Adipose tissue (tissue), 3 donors: ENCODE data around the gene POLL. TPM values are rescaled to one million over a fixed set of nuclear protein-coding genes. Genes with fewer than 3 reads are reported as not detected.

Experiments
- H3K27ac ChIP-seq: one replicate; pipeline ENCODE4 v1.5.1; 2013; ENCODE audit warnings: low read depth, low read length
- WGBS, 3 donors: extraction: QIAGEN DNeasy Blood & Tissue Kit; methylation state at CpG; one replicate each; pipeline ENCODE4 v1.1.7; 2013; 5-methylcytosine and 5-hydroxymethylcytosine counted together
- polyA plus RNA-seq, 3 donors: library from polyadenylated mRNA; stranded (reverse); fragments of 200-250 nt; gene quantifications; one replicate each; pipeline ENCODE4 v1.2.3, GENCODE V29; 2013
- donor health status: healthy with polysubstance abuse.
- donor health status: Bipolar disorder and iron deficiency.
- donor health status: healthy.

The POLL gene
- polyA plus RNA-seq, 3 donors, result 18.2 to 32.2 (median 20.9) TPM

DNA sequence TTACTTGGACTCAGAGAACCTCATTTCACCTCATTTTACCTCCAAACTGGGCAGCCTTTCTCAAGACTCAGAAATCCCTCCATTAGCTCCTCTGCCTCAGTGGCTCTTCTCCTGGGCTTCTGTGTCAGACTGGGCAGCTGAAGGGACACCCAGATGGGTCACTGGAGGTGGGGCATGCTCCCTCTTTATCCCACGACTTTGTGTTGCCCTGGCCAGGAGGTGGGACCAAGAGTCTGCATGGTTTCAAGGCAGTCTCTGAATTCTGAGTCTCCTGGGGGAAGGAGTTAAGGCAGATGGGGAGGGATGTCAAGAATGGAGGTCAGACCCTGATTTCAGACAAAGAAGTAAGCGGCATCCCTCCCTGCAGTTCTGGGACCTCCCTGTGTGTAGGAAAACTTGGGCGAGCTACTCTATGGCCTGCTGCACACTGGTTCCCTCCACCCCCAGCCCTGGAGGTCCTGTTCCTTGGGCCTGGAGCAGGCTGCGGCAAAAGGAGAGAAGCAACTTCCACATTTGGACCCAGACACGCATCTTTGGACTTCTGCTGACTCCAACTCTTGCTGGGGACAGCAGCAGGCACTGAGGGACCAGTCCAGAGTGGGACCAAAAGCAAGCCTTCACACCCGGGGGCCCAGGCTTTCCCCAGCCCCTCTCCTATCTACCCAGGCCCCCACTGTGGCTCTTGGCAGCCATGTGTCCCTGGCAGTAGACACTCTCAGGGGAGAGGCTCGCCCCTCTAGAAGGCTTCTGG, 10.8 kb downstream of the POLL start:
- H3K27ac ChIP-seq, result no peak overlapping the region
- WGBS, 3 donors, result 87 to 93% (median 90%) methylated on average over 7 of the region's 7 CpGs

DNA sequence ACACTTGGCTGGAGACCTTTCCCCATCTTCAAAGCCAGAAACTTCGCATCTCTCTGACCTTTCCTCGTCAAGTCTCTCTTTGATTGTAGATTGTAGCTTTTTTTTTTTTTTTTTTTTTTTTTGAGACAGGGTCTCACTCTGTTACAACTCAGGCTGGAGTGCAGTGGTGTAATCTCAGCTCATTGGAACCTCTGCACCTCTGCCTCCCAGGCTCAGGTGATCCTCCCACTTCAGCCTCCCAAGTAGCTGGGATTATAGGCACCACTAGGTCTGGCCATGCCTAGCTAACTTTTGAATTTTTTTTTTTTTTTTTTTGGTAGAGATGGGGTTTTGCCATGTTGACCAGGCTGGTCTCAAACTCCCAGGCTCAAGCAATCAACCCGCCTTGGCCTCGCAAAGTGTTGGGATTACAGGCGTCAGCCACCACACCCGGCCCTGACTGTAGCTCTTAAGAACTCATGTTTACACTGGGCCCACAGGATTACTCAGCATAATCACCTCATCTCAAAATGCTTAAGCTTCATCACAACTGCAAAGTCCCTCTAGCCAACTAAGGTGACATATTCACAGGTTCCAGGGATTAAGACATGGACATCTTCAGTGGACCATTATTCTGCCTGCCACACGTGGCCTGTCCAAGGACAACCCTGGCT, 11.7 kb downstream of the POLL start:
- 87 to 93% (median 92%) methylated on average over 7 of the region's 7 CpGs for whole genome bisulfite sequencing, 3 donors
- H3K27ac ChIP-seq, result no peak overlapping the region

GRCh38 chr10:101575580-101576210, 12.4 kb downstream of the POLL start:
- no peak overlapping the region for H3K27ac ChIP-seq
- 86 to 91% (median 90%) methylated on average over 7 of the region's 7 CpGs for WGBS, 3 donors

GRCh38 chr10:101575091-101575490, 13.0 kb downstream of the POLL start:
- 83 to 90% (median 85%) methylated on average over 3 of the region's 3 CpGs for WGBS, 3 donors
- no peak overlapping the region for H3K27ac ChIP-seq

DNA sequence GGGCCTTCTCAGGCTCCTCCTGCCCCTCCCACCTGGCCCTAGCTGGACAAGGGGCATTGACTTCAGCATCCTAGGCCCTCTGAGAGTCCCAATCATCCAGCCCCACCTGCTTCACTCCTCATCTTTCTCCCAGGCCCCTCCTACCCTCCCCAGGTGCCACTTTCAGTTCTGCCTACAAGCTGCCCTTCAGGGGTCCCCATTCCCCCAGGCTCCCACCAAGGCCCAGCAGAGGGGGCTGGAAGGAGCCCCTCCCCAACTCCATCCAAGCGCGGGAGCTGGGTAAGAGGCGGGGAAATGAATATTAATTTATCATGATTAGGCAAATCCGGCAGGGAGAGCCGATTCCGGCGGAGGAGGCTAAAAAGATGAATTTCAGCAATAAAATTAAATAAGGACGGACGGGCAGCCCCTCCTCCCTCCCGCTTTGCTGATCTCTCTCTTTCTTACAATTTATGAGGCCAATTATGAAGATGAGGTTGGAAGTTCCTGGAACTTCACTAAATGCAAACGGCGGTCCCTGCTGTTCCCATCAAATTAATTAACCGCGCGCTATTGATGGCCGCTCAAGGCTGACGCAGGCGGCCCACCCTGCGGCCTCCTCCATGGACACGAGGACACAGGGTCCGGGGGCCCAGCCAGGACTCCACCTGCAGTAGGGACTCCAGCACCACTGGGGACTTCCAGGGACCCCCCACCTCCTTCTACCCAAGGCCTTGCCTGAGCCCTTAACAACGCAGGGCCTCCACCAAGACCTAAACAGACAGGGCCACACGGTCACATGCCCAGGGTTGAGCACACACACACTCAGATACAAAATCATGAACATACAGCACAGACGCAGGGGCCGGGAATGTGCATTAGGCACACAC, 13.9 kb downstream of the POLL start:
- 85 to 88% (median 86%) methylated on average over 25 of the region's 25 CpGs for WGBS, 3 donors
- no peak overlapping the region for H3K27ac ChIP-seq

- H3K27ac ChIP-seq, result no peak overlapping the region
- 92 to 100% (median 92%) methylated on average over 2 of the region's 2 CpGs for WGBS, 3 donors
Observed at GRCh38 chr10:101572785-101573184, 15.3 kb downstream of the POLL start.

DNA sequence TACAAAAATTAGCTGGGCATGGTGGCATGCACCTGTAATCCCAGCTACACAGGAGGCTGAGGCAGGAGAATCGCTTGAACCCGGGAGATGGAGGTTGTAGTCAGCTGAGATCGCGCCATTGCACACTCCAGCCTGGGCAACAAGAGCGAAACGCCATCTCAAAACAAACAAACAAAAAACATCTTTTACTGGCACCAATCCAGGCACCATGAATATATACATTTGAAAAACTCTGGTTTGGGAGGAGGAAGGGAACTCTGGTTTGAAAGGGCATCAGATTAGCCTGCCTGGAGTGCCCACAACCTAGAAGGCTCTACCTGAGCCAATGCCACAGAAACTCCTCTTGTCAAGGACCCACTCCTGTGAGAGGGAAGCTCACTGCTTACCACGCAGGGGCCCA, 15.9 kb downstream of the POLL start:
- 87 to 90% (median 88%) methylated on average over 7 of the region's 7 CpGs for WGBS, 3 donors
- H3K27ac ChIP-seq, result no peak overlapping the region

DNA sequence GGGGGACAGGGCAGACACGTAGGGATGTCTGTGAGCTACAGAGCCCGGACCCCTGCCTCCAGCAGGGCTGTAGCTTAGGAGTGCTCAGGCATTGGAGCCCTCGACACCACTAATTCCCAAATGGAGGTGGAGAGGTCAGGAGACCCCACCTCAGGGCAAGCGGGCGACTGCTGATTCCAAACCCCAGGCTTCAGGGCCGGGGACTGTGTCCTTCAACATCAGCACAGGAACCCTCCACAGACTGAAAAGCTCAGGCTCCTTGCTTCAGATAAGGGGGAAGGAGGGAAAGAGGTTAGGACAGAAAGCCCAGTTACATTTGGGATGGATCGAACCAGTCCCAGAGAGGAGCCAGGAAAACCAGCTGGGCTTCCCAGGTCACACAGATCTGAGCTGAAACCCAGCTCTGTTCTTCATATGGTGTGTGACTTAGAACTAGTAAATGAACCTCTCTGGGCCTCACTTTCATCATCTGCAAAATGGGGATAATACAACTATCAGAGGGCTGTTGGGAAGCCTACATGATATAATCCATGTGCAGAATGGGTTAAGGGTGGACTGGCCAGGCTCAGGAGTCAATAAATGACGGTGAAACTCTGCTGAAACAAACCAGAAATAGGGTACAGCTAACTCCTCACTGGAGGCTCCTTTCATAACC, 16.7 kb downstream of the POLL start:
- WGBS, 3 donors, result 61 to 70% (median 67%) methylated on average over 8 of the region's 8 CpGs
- H3K27ac ChIP-seq, result no peak overlapping the region

DNA sequence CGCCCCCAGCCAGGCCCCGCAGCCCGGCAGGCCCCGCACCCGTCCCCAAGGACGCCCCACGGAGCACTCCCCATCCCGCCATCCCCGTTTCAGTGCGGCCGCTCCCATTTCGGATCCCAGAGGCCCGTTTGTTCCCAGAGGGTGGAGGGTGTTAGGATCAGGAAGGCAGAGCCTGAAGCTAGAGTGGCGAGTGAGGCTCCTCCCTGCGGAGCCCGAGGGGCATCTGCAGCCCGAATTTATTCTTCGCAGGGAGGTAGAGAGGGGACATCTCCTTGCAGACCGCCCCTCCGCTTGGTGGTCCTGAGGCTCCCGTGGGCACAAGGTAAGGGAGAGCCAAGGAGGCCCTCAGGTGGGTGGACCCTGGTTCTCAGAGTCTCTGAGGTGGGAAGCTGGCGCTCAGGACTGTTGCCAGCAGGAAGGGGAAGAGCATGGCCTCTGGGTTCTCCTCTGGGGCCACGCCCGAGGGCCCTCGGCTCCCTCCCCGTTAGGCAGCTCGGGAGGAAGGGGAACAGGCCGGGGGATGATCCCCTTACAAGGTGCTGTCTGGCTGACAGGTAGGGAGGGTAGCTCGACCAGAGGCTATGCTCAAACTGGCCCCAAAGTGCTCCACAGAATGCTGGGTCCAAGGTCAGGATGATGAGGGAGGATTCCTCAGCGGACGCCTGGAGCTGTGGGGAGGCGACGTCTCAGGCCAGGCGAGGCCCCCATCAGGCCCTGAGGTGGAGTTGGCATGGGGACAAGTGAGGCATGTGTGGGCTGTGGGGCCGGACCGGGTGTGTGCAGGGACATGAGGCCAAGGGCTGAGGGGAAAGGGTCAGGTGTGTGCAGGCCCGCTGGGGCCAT, 17.4 kb downstream of the POLL start:
- no peak overlapping the region for H3K27ac ChIP-seq
- WGBS, 3 donors, result 4 to 8% (median 6%) methylated on average over 32 to 37 of the region's 37 CpGs

DNA sequence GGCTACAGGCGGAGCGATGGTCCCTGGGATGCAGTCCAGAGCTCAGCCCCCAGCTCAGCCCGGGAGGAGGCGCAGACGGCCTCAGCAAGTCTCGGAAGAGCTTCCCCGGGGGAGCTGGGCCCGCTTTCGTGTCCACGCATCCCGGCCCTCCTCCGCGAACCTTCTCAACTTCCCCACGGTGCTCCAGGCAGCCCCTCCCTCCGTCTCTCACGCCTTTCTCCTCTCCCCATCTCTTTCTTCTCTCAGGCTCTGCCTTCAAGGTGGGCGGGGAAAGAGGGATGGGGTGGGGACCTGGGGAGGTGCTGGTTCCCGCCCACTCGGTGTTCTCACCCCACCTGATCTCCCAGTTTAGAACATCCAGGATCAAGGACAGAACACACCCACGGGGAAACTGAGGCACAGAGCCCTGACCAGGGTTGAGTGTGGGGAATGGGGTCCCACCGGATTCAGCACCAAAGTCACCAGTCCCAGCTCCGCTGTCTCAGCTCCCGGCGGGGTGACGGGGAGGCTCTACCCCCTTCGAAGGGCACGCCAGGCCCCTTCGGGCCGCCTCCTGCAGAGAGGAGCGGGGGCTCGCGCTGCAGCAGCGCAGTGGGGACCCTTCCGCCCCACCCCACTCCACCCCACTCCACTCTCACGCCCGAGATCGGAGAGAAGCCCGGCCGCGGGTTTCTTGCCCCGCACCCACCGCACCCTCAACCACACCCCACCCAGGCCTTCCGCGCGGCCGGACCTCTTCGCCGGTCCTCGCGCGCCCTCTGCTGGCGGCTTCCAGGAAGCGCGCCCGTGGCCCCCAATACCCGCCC, 18.2 kb downstream of the POLL start:
- H3K27ac ChIP-seq, result no peak overlapping the region
- WGBS, 3 donors, result 1 to 3% (median 1%) methylated on average over 50 to 56 of the region's 56 CpGs

DNA sequence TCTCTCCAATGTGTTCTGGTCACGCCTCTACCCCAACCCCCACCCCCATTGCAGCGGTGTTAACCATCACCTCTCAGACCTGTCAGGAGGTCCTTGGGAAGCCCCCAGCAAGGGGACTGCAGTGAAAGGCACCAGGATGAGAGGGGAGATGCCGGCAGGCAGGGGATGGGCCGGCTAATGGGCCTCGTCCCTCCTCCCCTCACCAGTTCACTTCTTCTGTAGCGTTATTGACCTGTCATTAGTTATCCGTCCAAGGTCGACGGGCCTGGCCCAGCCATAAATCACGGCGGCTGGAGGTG, 18.8 kb downstream of the POLL start:
- 3 to 9% (median 5%) methylated on average over 11 of the region's 11 CpGs for WGBS, 3 donors
- H3K27ac ChIP-seq, result no peak overlapping the region

DNA sequence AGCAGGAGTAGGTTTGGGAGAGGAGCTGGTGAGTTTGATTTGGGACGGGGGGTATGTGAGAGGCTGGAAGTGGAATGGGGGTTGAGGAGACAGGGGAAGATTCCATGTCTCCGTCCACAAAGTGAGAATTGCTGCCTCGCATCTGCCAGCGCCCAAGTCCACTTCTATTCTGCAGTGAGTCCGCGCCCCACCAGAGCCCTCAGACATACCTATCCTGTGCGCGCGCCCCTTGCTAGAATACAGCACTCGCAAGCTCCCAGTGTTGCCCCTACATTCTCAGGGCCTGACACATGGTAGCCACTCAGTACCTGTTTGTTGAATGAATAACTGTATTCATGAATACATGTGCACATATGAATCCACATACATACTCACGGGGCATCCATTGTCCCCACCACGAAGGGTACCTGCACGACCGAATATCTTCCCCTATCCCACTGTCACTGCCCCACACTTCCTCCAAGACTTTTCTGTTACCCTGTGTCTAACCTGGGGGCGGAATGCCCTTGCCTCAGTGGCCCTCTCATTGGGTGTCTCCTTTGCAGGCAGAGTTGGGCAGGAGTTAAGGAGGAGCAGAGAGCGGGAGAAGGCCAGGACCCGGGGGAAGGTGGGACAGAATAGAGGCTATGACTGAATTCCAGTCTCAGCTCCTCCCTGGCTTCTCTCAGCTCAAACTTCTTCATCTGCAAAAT, 19.9 kb downstream of the POLL start:
- 85 to 91% (median 86%) methylated on average over 17 of the region's 17 CpGs for WGBS, 3 donors
- no peak overlapping the region for H3K27ac ChIP-seq

DNA sequence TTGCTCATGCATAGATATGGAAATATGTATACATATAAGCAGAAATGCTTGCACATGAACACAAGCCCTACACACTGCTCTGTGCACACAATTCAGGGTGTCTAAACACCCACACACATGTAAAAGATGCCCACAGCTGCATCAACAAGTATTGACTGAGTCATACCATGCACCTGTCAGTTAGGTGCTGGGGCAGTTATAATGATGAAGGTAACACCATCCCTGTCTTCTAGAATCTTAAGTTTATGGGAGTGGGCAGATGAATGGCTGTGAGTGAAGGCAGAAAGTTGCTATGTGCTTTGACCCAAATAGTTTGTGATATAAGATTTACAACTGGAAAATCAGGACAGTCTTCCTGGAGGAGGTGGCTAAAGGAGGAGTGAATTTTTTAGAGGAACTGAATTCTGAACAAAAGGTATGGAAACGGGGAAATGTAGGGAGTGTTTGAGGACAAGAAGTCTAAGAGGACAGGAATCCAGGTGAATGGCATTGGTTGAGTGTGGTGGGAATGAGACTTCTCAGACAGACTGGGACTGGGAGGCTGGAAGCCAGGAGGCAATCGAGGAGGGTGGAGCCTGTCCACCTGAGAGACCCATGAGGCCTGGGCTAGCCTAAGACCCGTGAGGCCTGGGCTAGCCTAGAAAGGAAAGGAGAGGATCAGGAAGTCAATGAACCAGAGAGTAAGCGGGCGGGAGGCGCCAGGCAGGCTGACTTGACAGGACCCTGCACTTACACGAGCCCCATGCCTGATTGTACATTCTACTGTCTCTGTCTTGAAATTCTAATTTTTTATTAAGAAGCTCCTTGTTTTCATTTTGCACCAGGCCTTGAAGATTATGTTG, 20.7 kb downstream of the POLL start:
- 57 to 63% (median 60%) methylated on average over 7 of the region's 7 CpGs for WGBS, 3 donors
- H3K27ac ChIP-seq, result no peak overlapping the region

DNA sequence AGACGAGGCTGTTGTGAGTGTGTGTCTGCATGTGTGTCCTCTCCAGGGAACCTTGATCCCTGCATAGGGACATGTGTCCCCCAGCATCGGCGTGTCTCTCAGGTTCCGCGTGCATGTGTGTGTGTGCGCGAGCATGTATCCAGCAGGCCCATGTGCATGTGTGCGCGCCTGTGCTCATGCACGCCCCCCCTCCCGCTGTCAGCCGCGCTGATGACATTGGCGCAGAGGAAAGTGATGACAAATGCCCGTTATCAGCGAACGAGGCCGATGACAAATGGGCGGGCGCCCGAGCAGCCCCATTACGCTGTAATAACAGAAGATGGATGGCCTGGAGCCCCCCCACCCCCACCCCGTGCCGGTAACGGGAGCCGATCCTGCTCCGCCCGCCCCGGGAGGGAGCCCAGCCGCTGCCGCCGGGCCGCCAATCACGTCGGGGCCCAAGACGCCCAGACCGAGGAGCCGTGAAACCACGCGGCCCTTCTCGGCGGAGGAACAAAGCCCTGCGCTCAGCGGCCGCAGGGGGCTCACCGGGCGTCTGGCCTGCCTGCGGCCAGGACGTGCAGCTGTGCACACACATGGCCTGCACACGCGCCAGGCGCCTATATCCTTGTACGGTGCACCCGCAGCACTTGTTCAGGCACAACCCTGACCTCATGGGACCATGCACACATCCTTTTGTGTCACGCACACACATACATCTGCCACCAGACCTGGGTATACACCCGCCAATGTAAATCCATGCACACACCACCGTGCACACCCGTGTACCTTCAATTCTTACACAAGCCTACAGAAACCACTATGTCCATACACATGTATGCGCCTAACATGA, 21.5 kb downstream of the POLL start:
- no peak overlapping the region for H3K27ac ChIP-seq
- WGBS, 3 donors, result 11 to 16% (median 11%) methylated on average over 47 to 59 of the region's 59 CpGs

GRCh38 chr10:101565936-101566332, 22.1 kb downstream of the POLL start:
- 60 to 68% (median 65%) methylated on average over 8 of the region's 8 CpGs for WGBS, 3 donors
- no peak overlapping the region for H3K27ac ChIP-seq
